ENCODE measurements around the gene STK16.

Gene STK16

DNA sequence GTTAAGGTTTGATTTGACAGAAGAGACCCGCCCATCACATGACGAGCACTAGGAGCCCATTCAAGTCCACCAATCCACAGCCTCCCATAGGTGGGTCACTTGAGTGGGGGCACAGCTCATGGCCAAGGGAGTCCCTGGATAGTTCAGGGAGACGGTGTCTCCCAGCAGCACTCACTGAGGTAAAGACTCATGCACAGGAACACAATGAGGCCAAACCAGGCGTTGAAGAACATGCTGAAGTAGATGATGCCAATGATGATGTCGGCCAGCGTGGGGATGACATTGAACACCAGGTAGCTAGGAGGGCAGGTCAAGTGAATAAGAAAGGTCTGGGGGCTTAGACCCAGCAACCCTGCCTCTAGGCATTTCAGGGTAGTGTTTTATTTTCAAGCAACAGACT, 30.5 kb upstream of the STK16 start:
- no peak for DNase-seq

DNA sequence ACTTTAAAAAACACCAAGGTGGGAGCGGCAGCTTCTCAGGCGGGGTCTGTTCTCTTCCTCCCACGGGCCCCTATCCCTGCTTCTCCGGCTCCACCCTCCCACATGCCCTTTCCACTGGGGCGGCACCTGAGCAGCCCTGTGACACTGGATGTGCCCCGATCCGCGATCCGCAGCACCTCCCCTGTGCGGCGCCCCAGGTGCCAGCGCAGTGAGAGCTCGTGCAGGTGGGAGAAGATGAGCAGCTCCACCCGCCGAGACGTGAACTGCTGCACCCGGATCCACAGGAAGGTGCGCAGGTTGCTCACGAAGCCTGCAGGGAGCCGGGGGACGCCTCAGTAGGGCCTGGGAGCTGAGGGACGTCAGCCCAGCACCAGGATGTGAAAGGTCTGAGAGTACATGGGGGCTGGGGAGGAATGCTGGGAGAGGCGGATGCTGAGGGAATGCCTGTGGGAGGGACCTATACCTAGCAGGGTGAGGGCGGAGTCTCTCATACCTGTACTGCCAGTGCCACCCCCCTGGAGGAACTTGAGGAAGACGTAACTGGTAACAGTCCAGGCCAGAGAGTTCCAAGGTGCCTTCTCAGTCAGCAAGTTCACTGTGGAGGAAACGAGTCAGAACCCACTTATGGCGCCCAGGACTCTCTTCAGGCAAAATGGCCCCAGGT, 29.3 kb upstream of the STK16 start:
- DNase-seq = no peak

DNA sequence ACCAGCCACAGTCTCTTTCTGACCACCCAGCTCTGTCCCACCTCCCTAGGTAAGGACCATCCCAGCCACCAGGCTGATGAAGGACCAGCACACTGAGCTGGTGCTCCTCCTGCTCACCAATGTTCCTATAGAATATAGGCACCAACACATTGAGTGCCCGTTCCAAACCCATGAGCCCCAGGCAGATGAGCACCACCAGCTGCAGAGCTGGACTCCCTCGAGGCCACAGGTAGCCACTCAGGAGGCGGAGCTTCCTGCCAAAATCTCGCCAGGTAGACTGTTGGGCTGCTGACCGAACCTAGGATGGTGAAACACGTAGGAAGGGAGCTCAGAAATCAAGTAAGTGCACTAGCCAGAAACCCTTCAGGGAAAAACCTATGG, 28.8 kb upstream of the STK16 start:
- no peak for DNase-seq

DNA sequence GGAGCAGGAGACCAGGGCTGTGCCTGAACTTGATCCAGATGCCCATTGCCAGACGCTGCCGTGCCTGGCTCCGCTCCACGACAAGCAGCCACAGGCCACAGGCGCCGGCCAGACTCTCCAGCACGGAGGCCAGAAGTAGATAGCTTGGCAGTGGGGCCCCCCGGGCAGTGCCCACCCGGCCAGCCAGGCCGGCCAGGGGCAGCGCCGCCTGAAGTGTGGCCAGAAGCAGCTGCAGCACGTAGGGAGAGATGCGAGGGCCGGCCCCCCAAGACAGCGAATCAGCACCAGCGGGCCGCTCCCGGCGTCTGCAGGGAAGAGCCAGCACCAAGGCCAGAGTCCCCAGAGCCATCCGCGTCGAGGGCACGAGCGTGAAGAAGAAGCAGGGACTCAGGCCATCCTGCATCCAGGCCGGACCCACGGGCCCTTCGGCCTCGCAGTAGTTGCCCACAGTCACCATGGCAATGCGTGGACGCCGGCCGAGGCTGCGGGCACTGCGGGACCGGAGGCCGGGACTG, 27.0 kb upstream of the STK16 start:
- DNase-seq = peak; percentile 77

DNA sequence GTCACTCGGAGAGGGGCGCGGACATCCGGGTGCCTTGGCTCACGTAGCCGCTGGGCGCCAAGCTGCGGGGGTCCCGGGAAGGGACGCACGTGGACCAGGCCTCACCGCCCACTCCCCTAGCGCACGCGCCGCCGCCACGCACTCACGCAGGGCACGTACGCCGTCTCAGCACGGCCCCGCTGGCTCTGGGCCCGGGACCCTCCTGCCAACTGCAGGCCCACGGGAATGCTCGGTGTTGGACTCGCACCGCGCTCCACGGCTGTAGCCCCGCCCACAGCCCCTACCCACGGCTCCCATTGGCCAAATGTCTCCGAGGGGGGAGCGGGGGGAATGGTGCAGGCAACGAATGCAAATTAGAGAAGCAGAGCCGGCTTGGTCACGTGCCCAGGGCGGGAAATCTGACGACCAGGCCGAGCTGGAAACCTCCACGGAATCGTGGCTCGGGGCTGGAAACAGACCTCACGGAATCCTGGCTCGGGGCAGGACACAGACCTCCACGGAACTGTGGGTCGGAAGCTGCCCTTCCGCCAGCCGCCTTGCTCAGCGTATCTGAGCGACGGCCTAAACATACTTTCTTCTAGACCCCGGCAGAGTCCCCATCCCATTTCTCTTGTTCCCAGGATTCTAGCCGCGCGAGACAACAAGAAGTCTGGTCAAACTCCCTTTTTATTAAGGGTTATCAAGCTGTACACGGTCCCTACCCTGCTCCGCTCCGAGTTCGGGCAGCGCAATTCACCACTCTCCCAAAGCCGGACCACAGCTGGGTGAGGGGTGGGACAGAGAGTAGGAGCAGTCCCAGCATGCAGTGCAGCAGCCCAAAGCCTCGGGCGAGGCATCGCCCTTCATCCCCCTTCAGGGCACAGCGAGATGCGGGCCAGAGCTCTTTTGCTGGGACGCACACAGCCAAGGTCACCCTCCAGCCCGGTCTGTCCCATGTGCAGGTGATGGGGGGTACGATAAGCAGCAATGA, 26.3 kb upstream of the STK16 start, which contains the start of gene ABCB6:
Gene ABCB6, minus strand, starts transcription at position 227 of the 970 bp plus-strand sequence. CDS start 285 bp downstream, outside the sequence.
- DNase-seq = peak; percentile 95

DNA sequence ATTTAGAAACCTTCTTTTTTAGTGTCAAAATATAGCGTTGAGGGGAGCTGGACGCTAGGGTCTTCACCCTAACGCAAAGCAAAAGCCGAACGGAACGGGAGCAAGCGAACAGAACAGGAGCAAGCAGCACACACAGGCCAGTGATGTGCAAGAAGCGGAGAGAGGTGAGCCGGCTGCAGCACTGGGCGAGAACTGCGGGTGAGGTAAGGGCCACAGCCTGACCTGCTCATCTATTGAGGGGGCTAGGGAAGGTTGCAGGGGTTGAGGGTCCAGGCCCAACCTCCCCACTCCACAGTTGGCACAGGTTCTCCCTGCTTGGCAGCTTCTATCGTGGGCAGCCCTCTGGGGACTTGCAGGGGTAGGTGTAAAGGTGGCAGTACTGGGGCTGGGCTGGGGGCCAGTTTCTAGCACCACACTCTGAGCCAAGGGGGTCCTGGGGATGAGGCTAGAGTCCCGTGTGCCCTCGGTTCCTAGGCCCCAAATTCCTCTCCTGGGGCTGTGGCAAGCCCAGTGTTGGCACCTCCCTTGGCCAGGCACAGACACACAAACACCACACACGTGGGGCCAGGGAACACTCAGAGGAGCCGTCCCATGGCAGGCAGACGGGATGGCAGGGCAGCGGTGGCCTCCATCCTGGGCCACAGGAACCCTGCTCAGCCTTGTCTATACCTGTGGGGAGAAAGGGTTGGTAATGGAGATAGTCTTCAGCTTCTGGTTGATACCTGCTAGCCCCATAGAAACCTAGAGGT, 25.3 kb upstream of the STK16 start:
- no peak for DNase-seq

DNA sequence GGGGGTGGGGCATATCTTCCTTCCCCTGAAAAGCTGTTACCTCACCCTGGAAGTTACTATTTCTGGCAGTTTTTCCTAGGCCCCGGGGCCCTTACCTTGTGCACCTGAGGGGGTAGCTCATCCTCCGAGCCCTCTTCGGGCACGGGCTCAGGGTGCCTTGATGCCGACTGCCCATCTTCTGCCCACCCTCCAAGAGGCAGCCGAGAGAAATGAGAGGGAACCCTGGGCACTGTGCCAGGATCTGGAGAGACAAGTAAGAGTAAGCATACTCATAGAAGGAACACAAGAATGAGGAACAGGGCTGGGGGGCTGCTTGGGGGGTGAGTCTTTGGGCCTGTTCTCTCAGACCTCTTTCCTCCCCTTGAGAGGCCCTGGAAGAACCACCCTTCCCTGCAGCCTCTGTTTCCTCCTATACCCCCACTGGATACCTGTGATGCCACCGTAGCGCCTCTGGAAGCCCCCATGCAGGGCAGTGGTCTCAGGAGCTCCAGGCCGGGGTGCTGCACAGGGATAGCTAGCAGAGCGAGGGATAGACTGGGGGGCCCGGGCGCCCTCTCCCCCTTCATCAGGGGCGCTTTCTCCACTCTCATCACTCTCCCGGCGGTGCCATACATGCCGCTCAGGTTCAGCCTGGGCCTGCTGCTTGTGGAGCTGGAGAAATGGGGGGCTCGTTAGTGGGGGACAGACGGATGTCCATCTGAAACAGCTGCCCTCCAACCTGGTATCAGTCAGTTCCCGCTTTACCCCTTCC, 24.5 kb upstream of the STK16 start:
- no peak for DNase-seq

DNA sequence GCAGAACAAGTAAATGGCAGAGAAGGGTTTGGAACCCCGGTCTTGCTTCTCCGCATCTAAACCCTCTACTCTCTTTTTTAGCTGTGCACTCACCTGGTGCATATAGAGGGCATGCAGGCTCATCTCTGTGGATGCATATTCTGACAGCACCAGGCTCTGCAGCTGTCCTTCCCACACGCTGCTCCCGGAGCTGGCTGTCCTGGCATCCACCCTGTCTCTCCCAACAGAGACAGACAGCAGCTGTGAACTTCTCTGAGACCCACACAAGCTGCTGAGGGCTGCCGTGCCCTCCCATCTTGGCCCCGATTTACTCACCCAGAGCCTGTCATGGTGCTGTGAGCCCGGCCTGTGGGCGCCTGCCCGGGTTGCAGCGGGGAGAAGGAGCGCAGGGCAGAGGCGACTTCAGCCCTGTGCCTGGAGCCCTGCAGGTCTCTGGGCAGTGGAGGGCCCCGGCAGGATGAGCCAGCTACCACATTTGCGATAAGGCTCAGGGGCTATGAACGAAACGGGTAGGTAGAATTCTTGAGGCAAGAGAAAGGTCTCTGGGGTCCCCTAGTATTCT, 23.2 kb upstream of the STK16 start:
- DNase-seq = no peak

DNA sequence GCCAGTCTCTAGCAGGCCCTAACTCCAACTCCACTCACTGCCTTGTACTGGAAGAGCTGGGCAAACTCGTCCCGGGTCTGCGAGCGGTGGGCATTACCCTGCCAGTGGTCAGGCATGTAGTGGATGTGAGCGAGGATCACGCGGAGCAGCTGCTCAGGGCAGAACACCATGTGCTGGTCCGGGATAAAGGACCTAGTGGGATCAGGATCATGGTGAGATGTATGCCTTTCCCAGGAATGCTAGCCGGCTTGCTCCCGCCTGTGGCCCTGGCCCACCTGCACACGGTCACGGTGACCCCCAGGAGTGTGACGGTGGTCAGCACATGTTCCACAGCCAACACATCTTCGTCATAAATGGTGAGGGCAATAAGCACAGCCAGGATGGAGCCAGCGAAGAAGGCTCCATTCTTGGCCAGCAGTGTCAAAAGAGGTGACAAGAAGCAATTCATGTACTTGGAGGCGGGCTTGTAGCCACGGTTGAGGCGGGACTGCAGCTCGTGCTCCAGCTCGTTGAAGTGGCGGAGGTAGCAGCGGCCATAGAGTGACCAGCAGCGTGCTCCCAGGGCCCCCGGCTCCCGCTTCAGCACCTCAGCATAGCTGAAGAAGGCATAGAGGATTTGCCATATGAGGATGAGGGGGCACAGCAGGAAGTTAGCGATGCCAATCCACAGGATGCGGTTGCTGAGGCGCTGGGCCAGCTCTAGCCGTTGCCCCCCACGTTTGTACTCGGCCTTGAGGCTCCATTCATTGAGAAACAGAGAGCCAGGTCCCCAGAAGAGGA, 21.3 kb upstream of the STK16 start:
- DNase-seq = no peak

DNA sequence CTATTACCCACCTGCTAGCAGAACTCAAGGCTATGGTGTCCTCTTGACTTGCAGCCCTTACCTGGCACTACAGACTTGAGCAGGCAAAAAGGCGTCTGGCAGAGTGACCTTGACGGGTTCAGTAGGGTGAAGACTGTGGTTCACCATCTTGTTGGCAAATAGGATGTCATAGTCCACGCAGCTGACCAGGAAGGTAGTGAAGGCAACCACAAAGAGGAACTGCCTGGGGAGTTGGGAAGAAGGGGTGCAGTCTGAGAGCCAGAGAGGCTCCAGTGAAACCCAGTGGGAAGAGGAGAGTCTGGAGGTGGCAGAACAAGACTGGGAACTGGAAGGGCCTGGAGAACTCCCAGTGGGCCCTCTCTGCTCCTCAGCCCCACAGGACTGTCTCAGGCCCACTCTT, 19.9 kb upstream of the STK16 start:
- no peak for DNase-seq

DNA sequence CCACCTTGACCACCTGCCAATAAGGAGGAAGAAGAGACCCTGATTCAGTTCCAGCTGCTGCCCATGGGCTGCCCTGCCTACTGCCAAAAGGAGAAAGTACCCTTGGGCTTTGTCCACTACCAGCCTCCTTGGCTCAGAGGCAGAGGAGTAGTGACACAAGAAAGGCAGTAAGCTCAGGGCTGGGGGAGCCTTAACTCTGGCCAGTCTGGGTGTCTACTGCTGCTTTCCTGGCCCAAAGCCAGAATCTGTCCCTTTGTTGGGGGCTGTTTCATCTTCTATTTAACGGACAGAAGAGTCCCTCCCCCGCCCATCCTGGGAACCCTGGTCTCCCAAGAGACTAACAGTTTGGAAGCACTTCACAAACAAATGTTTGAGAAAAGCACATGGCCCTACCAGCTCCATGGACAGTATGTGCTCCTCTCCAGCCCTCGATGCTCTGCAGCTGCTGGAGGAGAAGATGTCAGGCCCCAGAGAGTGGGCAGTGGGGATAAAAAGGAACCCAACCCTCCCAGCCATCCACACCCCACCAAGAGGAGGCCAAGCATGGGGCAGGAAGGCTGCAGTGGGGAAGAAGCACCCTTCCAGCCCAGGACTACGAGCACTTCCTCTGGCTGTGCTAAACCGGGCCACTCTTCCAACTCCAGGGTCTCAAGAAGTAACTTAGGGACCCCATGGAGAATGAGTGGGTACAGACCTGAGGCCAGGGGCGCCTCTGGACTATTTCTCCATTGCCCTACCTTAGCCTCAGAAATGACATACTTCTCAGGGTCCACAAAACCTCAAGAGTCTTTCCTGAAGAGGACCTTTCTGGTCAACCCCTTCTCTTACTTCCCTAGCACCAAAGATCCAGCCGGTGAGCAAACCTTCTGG, 17.0 kb upstream of the STK16 start:
- no peak for DNase-seq

DNA sequence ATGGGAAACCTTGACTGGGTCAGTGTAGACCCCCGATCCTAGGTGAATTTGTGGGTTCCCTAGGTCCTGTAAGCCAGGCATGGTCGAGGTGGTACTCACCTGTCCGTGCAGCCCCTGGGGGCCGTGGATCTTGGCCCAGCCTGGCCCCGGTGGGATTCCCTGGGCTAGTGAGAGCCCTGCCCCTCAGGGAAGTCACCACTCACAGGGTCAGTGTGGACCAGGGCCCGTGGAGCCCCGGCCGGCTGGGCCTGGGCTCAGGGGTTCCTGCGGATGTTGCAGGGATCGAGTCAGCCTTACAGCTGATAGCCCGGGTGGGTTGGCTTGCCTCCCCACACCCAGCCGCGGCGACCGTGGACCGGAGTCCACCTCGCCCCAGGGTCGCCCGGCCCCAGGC, 16.4 kb upstream of the STK16 start:
- no peak for DNase-seq

DNA sequence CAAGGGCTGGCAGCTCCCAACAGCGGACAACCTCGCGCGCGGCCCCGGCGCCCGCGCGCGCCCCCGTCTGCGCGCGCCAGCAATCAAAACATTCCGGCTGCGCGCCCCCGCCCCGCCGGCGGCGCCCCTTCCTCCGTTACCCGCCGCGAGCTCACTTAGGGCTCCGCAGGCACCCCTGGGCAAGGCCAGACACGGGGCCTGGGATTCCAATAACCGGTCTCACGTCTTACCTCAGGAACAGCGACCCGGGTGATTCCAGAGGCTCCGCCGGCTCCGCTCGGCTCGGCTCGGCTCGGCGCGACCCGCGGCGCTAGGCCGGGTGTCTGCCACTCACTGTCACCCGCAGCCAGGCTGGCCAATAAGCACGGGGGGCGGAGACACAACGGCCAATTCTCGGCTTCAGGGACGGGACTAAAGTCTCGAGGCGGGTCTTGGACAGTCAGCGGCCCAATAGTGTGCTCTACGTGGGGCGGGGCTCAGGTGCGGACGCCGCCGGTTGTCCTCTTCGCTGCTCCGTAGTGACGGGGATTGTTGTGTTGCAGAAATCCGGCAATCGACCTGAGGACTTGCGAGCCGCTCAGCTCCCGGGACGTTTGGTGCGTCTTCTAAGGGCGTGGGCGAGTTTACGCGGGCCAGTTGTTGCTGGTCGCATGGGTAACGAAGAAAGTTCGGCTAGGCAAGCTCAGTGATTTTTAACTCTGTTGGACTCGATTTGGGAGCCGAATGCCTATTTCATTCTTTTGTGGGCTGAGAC, 15.8 kb upstream of the STK16 start, which contains the start of the genes ANKZF1 and ATG9A:
Gene ANKZF1, plus strand, starts transcription at position 502 of the 754 bp plus-strand sequence. CDS start 452 bp downstream, outside the sequence.
Gene ATG9A, minus strand, starts transcription at position 332 of the 754 bp plus-strand sequence. CDS start 1,612 bp downstream, outside the sequence.
- peak; percentile 99 for DNase-seq

DNA sequence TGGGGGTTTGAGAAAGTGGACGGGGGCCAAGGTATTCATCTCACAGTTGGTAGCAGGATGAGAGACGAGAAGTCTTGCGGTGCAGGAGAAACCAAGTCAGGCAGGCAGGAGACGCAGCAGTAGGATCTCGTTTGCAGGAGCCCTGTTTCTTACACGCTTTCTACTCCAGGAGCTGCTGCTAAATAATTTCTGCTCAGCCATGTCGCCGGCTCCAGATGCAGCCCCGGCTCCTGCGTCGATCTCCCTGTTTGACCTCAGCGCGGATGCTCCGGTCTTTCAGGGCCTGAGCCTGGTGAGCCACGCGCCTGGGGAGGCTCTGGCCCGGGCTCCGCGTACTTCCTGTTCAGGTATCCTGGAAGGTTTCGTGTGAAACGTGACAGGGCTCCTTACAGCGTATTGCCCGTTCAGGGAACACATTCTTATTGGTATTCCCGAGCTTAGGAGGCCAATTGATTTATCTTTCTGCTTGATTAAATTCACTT, 15.2 kb upstream of the STK16 start:
- DNase-seq = peak; percentile 66

DNA sequence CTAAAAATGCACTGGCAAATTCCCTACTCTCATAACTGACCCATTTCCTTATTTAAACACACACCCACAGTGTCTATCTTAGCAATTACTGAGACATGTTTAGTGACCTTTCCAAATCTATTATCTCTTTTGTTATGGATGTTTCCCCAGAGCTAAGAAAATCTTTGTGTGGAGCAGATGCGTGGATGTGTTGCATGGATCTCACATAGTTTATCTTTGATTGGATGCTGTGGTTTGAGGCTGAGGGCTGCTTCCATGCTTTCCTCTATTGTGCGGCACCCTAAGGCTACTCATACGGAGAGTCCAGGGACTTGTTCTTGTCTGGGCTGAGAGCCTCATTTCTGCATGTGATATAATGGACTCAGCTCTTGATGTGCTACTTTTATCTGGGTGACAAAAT, 10.9 kb upstream of the STK16 start:
- no peak for DNase-seq

DNA sequence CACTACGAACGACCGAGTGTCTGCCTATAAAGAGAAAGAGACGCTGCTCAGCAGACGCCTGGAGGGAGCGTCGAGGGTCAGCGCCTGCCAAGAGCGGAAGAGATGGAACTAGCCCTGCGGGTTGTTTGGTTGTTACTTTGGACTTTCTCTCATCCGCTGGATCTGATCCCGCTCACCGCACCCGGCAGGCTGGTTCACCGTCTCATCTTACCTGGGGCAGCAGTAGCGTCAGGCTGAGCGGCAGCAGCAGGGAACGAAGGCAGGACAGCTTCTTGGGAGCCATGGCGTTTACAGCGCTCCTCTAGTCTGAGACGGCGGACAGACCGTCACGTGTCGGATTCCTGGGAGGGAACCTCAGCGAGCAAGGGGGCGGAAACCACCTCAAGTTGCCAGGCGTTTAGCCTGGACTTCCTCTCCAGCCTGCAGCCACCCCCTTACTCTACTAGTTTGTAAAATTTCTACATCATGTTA, 2.0 kb upstream of the STK16 start:
- no peak for DNase-seq

DNA sequence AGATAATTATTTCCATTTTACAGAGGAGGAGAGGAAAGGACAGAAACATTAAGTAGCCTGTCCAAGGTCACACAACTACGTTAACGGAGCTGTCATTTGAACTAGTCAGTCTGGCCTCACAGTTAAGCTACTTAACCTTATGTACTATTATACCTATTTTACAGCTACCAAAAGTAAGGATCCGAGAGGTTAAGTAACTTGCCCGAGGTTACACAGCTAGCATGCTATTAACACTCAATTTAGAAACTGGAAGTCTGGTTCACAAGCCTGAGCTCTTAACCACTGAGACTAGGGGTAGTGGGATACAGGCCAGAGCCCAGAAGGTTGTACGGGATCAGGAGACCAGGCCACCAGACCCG, 511 bp upstream of the STK16 start:
- no peak for DNase-seq

DNA sequence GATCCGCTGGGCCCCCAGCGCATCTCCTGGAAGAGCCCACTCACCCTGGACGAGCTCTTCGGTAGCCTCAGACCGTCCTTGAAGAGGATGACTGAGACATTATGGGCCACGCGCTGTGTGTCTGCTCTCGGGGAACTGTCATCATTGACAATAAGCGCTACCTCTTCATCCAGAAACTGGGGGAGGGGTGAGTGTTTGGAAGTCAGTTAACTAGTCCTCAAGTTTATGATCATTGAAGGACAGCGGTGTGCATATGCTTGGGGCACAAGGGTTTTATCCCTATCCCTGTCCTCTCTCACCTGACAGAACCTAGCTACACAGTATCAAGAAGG, 586 bp downstream of the STK16 start:
- no peak for DNase-seq

DNA sequence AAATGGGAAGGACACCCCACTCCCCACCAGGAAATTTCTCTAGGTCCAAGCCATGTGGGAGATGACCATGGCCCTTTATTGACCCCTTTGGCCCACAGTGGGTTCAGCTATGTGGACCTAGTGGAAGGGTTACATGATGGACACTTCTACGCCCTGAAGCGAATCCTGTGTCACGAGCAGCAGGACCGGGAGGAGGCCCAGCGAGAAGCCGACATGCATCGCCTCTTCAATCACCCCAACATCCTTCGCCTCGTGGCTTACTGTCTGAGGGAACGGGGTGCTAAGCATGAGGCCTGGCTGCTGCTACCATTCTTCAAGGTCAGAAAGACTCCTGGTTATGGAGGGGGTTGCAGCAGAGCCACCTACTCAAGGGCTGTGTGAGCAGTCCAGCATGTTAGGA, 1.3 kb downstream of the STK16 start:
- DNase-seq = no peak
